ENCODE results near the gene TTC23L.

DNA sequence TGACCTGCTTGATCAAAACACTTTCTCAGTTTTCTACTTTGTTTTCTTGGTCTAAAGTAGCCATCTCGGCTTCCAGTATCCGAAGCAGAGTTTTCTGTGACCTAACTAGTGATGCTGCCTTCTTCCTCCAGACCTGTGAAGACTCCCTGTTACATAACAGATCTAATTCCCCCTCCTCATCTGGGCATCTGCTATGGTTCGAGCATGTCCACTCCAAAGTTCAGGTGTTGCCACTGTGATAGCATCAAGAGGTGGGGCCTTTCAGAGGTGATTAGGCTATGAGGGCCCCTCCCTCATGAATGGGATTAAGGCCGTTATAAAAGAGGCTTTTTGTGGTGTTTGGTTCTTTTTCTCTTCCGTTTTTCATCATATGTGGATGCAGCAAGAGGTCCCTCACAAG, 20.3 kb downstream of the TTC23L start:
- TF ChIP-seq, protein P1, sequence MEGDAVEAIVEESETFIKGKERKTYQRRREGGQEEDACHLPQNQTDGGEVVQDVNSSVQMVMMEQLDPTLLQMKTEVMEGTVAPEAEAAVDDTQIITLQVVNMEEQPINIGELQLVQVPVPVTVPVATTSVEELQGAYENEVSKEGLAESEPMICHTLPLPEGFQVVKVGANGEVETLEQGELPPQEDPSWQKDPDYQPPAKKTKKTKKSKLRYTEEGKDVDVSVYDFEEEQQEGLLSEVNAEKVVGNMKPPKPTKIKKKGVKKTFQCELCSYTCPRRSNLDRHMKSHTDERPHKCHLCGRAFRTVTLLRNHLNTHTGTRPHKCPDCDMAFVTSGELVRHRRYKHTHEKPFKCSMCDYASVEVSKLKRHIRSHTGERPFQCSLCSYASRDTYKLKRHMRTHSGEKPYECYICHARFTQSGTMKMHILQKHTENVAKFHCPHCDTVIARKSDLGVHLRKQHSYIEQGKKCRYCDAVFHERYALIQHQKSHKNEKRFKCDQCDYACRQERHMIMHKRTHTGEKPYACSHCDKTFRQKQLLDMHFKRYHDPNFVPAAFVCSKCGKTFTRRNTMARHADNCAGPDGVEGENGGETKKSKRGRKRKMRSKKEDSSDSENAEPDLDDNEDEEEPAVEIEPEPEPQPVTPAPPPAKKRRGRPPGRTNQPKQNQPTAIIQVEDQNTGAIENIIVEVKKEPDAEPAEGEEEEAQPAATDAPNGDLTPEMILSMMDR (IDR thresholded peaks at IDR 0.05), result no peak
- no peak for TF ChIP-seq POLR2A (IDR thresholded peaks at IDR 0.05)
